Renal pelvis (tissue), 12 donors: ENCODE measurements around the gene OR1A1. TPM values are rescaled to one million over a fixed set of nuclear protein-coding genes. Genes with fewer than 3 reads are reported as not detected.
"Not testable (repeated sequence)": the region's sequence is repeated elsewhere in the genome, so short reads cannot be mapped to it uniquely, and the experiment has no call there.

Source experiments
- DNase-seq: peaks from one replicate; pipeline ENCODE4 v3.0.0-alpha.2; 2013
- long read RNA-seq, 16 experiments: transcript quantifications; one replicate each; lab custom pipeline, GENCODE V29; 2026
- polyA plus RNA-seq, 3 donors: library from polyadenylated mRNA; unstranded; fragments of 120-200 nt; gene quantifications; one replicate each; pipeline ENCODE4 v1.2.1, GENCODE V29; 2013; ENCODE audit not compliant: insufficient read length in 3 of 3

OR1A1 gene
- polyA plus RNA-seq = not detected
- long read RNA-seq, donor 1 = 0 reads
- long read RNA-seq, donor 2 = 0 reads
- long read RNA-seq, donor 3 = 0 reads
- long read RNA-seq, donor 4 = 0 reads
- long read RNA-seq, donor 5 = 0 reads
- long read RNA-seq, donor 6 = 0 reads
- long read RNA-seq, donor 7 = 0 reads
- long read RNA-seq, donor 8 = 0 reads
- long read RNA-seq, donor 9 = 0 reads
- long read RNA-seq, donor 10 = 0 reads
- long read RNA-seq, donor 11 = 0 reads
- long read RNA-seq, donor 12 = 0 reads
- long read RNA-seq, donor 13 = 0 reads
- long read RNA-seq, donor 14 = 0 reads
- long read RNA-seq, donor 15 = 0 reads
- long read RNA-seq, donor 16 = 0 reads

- DNase-seq = no peak
Measured at GRCh38 chr17:3207367-3207766, at the start of gene OR1A1. Gene OR1A1 (plus strand): TSS chr17:3207667. CDS start chr17:3215621, 7,954 bp downstream.

GRCh38 chr17:3167574-3167973 lies 39.9 kb upstream of the OR1A1 start:
- DNase-seq = no peak

GRCh38 chr17:3189961-3190360 lies 17.5 kb upstream of the OR1A1 start:
- DNase-seq = no peak

- no peak for DNase-seq
Measured at GRCh38 chr17:3197219-3197618, 10.2 kb upstream of the OR1A1 start, which contains the start of gene OR1A2. Gene OR1A2 (plus strand): TSS chr17:3197519. CDS start chr17:3197519, 0 bp downstream.

- no peak for DNase-seq
Measured at GRCh38 chr17:3208484-3208883, 1.0 kb downstream of the OR1A1 start.

- no peak for DNase-seq
Measured at GRCh38 chr17:3213001-3213400, 5.5 kb downstream of the OR1A1 start.

GRCh38 chr17:3213587-3213986 lies 6.1 kb downstream of the OR1A1 start:
- no peak for DNase-seq

- not testable (repeated sequence) for DNase-seq
Measured at GRCh38 chr17:3219978-3220377, 12.5 kb downstream of the OR1A1 start.

- no peak for DNase-seq
Measured at GRCh38 chr17:3221850-3222249, 14.4 kb downstream of the OR1A1 start.

- no peak for DNase-seq
Measured at GRCh38 chr17:3222505-3222904, 15.0 kb downstream of the OR1A1 start.

GRCh38 chr17:3224721-3225352 lies 17.4 kb downstream of the OR1A1 start:
- not testable (repeated sequence) for DNase-seq

GRCh38 chr17:3232300-3232699 lies 24.8 kb downstream of the OR1A1 start:
- DNase-seq = not testable (repeated sequence)

GRCh38 chr17:3238685-3239084 lies 31.2 kb downstream of the OR1A1 start:
- DNase-seq = not testable (repeated sequence)

- not testable (repeated sequence) for DNase-seq
Measured at GRCh38 chr17:3241044-3241443, 33.6 kb downstream of the OR1A1 start.

GRCh38 chr17:3244841-3245240 lies 37.4 kb downstream of the OR1A1 start:
- not testable (repeated sequence) for DNase-seq

GRCh38 chr17:3249013-3249412 lies 41.5 kb downstream of the OR1A1 start:
- not testable (repeated sequence) for DNase-seq

GRCh38 chr17:3256575-3256974 lies 49.1 kb downstream of the OR1A1 start:
- DNase-seq = no peak

GRCh38 chr17:3260163-3260562 lies 52.7 kb downstream of the OR1A1 start:
- DNase-seq = no peak

- no peak for DNase-seq
Measured at GRCh38 chr17:3260600-3260999, 53.1 kb downstream of the OR1A1 start.
